ENCODE results near the gene CEP120. TPM values are rescaled to one million over a fixed set of nuclear protein-coding genes. Genes with fewer than 3 reads are reported as not detected.
"Not testable (repeated sequence)": the region's sequence is repeated elsewhere in the genome, so short reads cannot be mapped to it uniquely, and the experiment has no call there.

The CEP120 gene
- total RNA-seq (2022) (25.0 and 27.1 TPM in 2 replicates), Bru-seq, nascent RNA (percentile 78 among the genes with signal in this experiment), BruChase-seq, experiment 1, labeled RNA remaining after a 6-hour chase (percentile 71 among the genes with signal in this experiment), BruChase-seq, experiment 2, labeled RNA remaining after a 2-hour chase (percentile 73 among the genes with signal in this experiment)
- long read RNA-seq, full-length matches to known transcripts = 7 of 17 reads
- long read RNA-seq, partial matches to known transcripts = 7 of 17 reads
- long read RNA-seq, other reads (novel, unspliced or antisense) = 3 of 17 reads

GRCh38 chr5:123423278-123424149, at the start of gene CEP120:
TSS of gene CEP120 (minus strand) at chr5:123423403. CDS start at chr5:123422998, 405 bp downstream.
- Mint-ChIP-seq H3K4me1 (ENCODE audit: low read depth, unreplicated experiment) (peaks cover 22% of the 10 kb centered on the region), H3K4me3 (ENCODE audit: low read depth, unreplicated experiment) (no peak within 1 kb of the TSS), H3K36me3 (ENCODE audit: insufficient read depth, unreplicated experiment) (no peaks in the 10 kb centered on the region), H3K27me3 (ENCODE audit: unreplicated experiment) (no peaks in the 10 kb centered on the region), H3K27ac (ENCODE audit: unreplicated experiment) (no peak within 1 kb of the TSS), H3K9me3 (ENCODE audit: low read depth, unreplicated experiment) (peaks cover 4% of the 10 kb centered on the region)
- intact Hi-C loops (cut with micrococcal nuclease; ENCODE audit: unreplicated experiment) = loop anchor here (2.0 to 5.0 kb wide), 3 partner anchors 89 to 906 kb away; partner anchors contain the start of gene CSNK1G3
- CTCF ChIA-PET = interaction anchor here (0.6 to 1.9 kb wide), 15 partner anchors 9 to 907 kb away, joined by 3 to 19 read pairs (median 4); partner anchors contain the start of gene CSNK1G3
- peak; percentile 98 for DNase-seq
- BruUV-seq (replicated peaks) = TSS peak; percentile 91
- TF ChIP-seq CTCF (IDR thresholded peaks at IDR 0.05; ENCODE audit: unreplicated experiment) = peak; percentile 80

GRCh38 chr5:123472150-123472924, 49.1 kb upstream of the CEP120 start:
- CTCF ChIA-PET = no interaction called here
- intact Hi-C loops (cut with micrococcal nuclease; ENCODE audit: unreplicated experiment) = no loop called here

GRCh38 chr5:123471385-123471784, 48.2 kb upstream of the CEP120 start:
- Mint-ChIP-seq H3K4me1 (ENCODE audit: low read depth, unreplicated experiment) (no peaks in the 10 kb centered on the region), H3K27ac (ENCODE audit: unreplicated experiment) (no peak overlapping the region), H3K27me3 (ENCODE audit: unreplicated experiment) (no peaks in the 10 kb centered on the region), H3K36me3 (ENCODE audit: insufficient read depth, unreplicated experiment) (no peaks in the 10 kb centered on the region), H3K9me3 (ENCODE audit: low read depth, unreplicated experiment) (peaks cover 7% of the 10 kb centered on the region), H3K4me3 (ENCODE audit: low read depth, unreplicated experiment) (no peak overlapping the region)
- no TSS peak for BruUV-seq (replicated peaks)
- no peak for TF ChIP-seq CTCF (IDR thresholded peaks at IDR 0.05; ENCODE audit: unreplicated experiment)
- intact Hi-C loops (cut with micrococcal nuclease; ENCODE audit: unreplicated experiment) = no loop called here
- DNase-seq = no peak
- CTCF ChIA-PET = no interaction called here

More at GRCh38 chr5:123472150-123472924, 49.1 kb upstream of the CEP120 start:
- no peaks in the 10 kb centered on the region for H3K4me1 Mint-ChIP-seq (ENCODE audit: low read depth, unreplicated experiment)
- no peaks in the 10 kb centered on the region for H3K27me3 Mint-ChIP-seq (ENCODE audit: unreplicated experiment)
- DNase-seq = no peak
- H3K4me3 Mint-ChIP-seq (ENCODE audit: low read depth, unreplicated experiment) = no peak overlapping the region
- H3K36me3 Mint-ChIP-seq (ENCODE audit: insufficient read depth, unreplicated experiment) = no peaks in the 10 kb centered on the region
- BruUV-seq (replicated peaks) = no TSS peak
- TF ChIP-seq CTCF (IDR thresholded peaks at IDR 0.05; ENCODE audit: unreplicated experiment) = no peak
- no peak overlapping the region for H3K27ac Mint-ChIP-seq (ENCODE audit: unreplicated experiment)
- H3K9me3 Mint-ChIP-seq (ENCODE audit: low read depth, unreplicated experiment) = peaks cover 3% of the 10 kb centered on the region

- H3K4me1 Mint-ChIP-seq (ENCODE audit: low read depth, unreplicated experiment); H3K36me3 Mint-ChIP-seq (ENCODE audit: insufficient read depth, unreplicated experiment); DNase-seq; H3K27ac Mint-ChIP-seq (ENCODE audit: unreplicated experiment); H3K4me3 Mint-ChIP-seq (ENCODE audit: low read depth, unreplicated experiment); BruUV-seq (replicated peaks); H3K9me3 Mint-ChIP-seq (ENCODE audit: low read depth, unreplicated experiment); CTCF ChIA-PET; H3K27me3 Mint-ChIP-seq (ENCODE audit: unreplicated experiment); intact Hi-C loops (cut with micrococcal nuclease; ENCODE audit: unreplicated experiment): not testable (repeated sequence)
These were observed 43.6 kb upstream of the CEP120 start for GRCh38 chr5:123466839-123467238.
